ENCODE data around the gene ZFY.

ZFY gene

DNA sequence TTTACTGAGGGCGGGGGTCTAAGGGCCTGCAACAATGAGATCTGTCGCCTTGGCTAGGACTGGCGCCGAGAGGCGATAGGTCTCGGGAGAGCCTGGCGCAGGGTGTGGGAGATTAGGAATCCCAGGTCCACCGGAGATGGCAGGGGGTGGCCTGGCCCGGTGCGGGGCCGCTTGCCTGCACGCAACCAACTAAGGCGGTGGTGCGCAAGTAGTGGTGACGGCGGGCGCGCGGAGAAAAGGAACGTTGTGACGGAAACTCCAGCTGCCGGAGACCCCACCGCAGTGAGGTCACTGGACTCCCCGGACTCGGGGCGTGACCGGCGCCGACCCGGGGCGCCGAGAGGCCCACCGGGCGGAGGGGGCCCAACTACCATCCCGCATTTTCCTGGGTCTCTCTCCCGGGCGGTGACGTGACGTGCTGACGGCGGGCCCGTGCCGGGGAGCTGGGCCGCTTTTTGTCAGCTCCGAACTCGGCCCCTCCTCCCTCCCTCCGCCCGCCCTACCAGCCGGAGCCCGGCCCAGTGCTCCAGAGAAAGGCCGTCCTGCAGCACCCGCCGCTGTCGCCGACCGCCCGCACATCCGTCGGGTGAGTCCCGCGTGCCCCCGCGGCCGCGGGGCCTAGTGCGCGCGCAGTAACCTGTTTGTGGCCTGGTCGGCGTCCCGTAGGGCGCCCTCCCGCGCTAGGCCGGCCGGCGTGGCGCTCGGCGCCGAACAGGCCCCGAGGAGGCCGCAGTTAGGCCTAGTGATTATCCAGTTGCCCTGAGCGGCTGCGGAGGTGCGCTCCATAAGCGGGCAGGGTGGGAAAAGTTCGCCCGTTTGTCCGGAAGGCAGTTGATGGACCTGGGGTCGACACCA lies at the start of gene ZFY:
TSS of gene ZFY (plus strand) at position 521 of the 855 bp plus-strand sequence. CDS start 18,556 bp downstream, outside the sequence.
- peak in 1 of 2 donors; percentile 75 for DNase-seq

DNA sequence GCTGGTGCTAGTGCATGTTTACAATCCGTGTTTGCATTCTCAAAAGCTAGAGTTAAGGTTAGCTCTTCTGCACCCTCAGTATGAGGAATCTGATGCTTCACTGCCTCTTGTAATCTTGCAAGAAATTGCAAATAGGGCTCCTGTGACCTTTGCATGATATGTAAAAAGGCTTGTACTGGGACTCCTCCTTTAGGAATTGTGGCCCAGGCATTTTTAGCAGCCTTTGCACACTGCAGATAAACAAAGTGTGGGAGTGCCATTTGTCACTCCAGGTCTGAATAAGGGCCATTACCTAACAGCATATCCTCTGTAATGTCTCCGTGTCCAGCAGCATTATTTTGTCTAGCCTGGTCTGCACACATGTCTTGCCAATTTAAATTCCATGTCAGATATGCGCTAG lies 49.3 kb upstream of the ZFY start:
- no peak for DNase-seq

DNA sequence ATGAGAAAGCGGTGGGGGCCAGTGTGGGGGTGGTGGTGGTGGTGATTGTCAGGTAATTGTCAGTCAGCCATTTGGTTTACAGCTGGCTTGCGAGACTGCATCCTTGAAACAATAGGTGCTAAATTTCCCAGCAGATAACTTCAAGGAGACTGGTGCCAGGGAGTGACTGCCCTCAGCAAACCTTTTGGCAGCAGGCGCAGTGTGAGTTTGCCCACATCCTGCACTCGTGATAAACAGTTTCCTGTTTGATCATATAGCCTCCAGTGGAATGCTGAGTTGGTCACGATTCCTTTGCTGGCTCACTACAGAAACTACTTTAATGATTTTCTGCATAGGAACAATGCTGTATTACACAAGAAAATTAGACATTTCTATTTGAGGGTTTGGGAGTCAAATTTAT lies 47.8 kb upstream of the ZFY start:
- DNase-seq: peak in 1 of 2 donors; percentile 19

DNA sequence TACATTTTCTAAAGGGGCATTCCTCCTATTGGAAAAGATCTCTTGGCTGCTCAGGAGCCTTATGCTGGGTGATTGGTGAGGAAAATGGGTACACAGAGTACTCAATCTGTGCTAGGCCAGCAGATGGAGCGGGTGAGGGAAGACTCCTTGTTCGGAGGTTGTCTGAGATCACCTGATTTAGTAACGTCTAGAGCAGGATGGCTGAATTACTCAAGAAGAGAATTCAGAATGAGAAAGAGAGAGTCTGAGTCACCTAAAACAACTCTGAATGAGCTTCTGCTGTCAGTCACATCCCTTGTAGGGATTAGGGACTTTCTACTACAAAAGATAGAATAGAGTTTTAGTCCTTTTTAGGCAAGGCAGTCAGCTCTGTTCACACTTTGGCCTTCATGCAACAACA lies 47.2 kb upstream of the ZFY start:
- DNase-seq: no peak

DNA sequence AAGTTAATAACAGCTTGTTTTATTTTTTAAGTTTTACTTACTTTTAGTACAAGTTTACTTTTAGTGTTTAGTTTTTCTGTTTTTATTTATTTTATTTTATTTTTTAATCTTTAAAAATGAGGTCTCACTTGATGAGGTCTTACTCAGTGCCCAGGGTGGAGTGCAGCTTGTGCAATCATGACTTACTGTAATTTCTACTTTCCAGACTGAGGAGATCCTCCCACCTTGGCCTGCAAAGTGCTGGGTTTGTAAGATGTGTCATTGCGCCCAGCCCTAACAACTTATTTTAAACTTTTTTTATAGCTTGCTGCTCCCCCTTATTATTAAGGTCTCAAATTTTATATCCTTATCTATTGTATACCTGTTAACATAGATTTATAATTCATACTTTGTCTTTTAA lies 41.7 kb upstream of the ZFY start:
- no peak for DNase-seq

DNA sequence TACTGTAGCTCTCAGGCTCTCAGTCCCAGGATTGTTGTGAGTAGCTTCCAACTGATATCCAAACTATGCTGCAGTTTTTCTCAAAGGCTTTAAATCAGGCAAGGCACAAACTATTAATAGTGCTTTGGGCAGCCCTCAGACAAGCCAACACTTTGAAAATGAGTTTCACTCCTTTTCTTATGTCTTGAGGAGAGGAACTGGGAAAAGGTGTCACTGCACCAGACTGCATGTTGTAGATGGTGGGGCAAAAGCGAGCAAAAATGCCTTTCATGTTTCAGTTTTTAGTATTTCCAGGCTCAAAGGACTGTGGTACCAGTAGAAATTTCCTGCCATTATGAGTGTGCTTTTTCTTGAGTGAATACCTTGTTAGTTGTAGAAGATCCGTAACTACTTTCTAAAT lies 39.1 kb upstream of the ZFY start:
- no peak for DNase-seq

DNA sequence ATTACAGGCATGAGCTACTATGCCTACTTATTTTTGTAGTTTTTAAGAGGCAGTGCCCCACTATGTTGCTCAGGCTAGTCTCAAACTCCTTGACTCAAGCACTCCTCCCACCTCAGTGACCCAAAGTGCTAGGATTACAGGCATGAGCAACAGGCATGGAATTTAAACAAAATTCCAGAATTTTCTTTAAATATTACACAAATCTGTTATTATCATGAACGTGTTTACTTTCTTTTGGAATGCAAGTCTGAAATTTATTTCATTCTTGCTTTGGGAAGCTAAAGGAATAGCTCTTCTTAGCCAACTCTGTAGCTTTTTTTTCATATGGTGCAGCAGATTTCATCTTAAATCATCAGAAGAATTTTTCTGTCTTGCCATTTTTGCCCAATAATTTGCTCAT lies 27.8 kb upstream of the ZFY start:
- no peak for DNase-seq

DNA sequence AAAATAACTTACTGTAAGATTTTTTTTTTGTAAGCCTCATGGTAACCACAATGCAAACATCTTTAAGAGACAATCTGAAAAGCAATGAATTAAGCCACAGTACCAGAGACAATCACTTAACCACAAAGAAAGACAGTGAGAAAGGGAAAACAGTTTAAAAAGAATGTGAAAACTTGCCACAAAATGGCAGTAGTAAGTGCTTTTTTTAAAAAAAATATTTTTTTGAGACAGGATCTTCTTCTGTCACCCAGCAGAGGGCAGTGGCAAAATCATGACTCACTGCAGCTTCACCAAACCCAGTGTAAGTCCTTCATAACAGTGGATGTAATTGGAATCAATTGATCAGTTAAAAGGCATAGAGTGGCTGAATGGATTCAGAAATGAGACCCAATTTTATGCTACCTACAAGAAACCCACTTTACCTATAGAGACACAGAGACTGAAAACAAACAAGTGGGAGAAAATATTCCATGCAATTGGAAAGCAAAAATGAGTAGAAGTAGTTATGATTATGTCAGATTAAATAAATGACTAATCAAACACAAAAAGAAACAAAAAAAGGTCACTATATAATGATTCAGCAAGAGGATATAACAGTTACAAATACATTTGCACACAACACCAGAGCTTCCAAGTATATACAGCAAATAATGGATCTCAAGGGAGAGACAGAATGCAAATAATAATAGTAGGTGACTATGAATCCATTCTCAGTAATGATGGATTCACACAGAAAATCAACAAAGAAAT lies 21.9 kb upstream of the ZFY start:
- peak in 1 of 2 donors; percentile 53 for DNase-seq

DNA sequence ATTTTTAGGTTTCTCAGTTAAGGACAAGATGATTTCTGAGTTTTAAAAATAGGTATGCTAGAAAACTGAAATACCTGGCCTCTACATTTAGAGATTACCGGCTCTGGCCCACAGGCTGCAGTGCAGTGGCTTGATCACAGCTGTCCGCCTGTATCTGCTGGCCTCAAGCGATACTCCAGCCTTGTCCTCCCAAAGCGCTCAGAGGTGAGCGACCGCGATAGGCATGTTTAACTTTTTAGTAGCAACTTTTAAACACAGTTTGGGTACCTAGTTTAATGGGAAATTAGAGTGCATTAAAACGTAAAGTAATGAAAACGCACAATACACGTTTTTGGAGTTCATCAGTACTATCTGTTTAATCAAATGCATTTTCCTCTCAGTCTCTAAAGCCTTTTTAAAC lies 1.1 kb upstream of the ZFY start:
- DNase-seq: no peak

DNA sequence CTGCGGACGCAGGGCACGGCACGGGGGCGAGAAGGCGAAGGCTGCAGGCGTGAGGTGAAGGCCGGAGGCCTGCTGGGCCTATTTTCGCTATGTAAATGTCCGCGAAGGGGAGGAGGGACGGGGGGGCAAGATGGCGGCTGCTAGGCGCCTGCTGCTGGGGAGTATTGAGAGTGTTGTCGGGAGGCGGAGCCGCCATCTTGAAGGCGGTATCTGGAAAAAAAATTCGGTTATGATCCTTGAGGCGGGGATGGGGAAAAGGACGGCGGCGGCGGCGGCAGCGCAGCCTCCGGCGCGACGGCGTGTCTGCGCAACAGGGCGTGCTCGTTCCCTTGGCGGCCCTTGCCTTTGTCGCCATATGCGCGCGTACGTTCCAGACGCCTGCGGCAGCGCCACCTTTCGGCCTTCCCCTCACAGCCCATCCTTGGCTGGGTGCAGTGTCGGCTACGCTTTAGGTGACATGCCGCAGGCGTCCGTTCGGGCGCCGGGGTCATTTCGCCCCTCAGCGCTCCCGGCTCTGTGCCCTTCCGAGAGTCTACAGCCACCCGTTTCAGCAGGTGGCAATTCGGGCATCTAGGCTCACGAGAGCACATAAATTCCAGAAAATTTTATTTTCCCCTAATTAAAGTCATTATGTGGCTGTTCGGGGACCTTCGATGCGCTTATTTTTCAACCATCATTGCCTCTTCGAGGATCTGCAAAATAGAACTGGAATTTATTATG lies 695 bp downstream of the ZFY start:
- peak in 1 of 2 donors; percentile 86 for DNase-seq

DNA sequence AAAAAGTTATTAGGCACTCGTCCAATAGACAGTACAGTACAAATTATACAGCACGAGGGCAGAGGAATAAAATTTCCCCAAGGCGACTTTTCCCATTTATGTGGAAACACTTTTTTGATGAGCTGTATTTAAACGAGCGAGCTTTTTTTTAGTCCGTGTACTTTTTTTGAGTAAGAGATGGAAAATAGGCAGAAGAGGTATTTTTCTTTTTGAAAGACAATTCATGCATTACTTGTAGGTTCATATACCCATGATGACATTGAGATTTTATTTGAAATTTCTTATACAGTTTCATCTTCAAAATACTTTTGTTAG lies 1.2 kb downstream of the ZFY start:
- DNase-seq: no peak

DNA sequence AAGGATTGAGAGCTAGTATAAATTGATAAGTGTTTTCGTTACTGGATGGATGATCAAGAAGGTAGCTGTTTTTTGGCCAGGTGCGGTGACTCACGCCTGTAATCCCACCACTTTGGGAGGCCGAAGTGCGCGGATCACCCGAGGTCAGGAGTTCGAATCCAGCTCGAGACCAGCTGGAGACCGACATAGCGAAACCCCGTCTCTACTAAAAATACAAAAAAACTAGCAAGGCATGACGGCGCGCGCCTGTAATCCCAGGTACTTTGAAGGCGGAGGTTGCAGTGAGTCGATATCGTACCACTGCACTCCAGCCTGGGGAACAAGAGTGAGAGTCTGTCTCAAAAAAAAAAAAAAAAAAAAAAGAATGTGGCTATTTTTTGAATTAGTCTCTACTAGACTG lies 2.0 kb downstream of the ZFY start:
- DNase-seq: no peak

DNA sequence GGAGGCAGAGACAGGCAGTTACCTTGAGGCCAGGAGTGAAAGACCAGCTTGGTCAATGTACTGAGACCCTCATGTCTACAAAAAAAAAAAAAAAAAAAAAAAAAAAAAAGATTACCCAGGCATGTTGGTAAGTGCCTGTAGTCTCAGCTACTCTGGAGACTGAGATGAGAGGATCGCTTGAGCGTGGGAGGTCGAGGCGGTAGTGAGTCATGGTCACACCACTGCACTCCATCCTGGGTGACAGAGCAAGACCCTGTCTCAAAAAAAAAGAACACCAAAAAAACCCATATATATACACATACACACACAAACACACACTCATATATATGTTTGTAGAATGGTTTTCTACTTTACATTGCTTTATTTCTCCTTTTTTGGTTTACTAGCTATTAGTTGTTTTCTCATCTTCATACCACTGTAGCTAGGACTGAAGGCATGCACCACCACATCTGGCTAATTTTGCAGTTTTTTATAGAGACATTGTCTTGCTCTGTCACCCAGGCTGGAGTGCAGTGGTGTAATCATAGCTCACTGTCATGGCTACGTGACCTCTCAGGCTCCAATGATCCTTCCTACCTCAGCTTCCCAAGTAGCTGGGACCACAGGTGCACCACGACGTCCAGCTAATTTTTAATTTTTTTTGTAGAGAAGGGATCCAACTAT lies 14.5 kb downstream of the ZFY start:
- no peak for DNase-seq

DNA sequence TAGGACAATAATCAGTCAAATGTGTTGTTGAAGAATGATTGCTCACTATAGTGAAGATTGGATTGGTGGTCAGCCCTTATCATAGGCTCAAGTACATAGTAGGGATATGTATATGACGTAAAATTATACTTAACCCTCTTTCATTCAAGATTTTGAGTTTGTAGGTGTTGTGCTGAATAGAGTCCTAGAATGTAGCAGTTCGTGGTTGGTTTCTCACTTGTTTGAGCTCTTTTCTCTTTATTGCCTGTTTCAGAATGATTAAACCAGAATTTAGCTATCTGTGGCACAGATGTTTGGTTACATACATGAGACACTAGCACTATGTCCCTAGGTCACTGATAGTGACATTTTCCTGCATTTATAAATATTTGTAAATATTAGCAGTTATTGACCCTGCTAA lies 15.5 kb downstream of the ZFY start:
- no peak for DNase-seq

DNA sequence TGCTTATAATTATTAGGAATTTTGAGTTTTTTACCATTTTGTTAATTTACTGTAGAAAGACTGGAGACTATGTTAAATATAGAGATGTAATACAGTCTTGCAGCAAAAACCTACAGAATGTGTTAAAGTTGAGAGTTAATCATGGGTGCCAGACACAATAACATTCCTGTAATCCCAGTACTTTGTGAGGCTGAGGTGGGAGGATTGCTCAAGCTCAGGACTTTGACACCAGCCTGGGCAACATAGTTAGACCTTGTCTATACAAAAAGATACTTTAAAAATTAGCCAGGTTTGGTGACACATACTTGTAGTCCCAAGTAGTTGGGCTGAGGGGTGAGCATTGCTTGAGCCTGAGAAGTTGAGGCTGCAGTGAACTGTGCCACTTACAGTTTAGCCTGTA lies 17.7 kb downstream of the ZFY start:
- DNase-seq: no peak

DNA sequence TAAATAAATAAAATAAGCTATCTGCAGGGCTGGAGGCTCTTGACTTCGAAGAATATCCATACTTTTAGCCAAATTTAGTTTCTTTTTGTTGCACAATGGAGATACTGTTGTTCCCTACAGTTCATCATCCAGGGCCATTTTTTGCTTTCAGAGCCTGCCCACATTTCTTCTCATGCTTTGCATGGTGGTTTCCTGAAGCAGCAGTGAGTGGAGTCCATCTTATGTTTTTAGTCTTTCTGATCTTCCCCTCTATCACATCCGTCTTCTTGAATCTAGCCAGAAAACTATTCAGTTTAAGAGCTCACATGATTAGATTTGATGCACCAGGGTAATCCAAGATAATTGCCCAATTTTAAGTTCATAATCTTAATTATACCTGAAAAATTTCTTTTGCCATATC lies 19.6 kb downstream of the ZFY start:
- no peak for DNase-seq

DNA sequence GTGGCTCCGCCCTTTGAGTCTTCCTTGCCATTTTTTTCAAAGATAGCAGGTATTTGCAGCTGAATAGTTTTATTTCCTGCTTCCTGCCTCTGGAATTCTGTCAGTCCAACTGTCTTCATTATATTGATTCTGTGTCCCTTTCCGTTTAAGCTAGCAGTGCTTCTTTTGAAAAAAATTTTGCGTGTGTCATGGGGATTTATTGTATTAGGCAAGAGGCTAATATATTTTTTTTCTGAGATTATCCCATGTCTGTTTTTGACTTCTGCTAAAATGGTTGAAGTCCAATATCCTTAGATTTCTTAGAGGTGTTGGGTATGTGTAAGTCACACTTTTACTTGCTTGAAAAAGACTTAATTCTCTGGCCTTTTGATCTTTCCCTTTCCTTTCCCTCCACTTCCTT lies 20.4 kb downstream of the ZFY start:
- DNase-seq: no peak

DNA sequence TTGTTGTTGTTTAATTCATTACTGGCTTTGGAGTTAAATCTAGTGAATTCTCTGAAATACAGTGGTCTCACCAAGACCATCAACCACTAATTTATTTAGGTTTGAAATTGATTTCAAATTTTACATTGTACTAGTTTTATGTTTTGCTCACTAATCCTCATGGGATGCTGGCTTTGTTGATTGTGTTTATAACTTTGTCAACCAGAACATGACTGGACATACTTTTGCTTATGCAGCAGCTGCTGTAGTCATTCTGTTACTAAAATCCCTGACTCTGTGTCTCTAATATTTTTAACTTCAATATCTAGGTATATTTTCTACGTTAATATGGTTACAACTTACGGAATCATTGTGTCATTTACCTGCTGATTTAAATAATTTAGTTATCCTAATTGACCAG lies 26.9 kb downstream of the ZFY start:
- DNase-seq: no peak

DNA sequence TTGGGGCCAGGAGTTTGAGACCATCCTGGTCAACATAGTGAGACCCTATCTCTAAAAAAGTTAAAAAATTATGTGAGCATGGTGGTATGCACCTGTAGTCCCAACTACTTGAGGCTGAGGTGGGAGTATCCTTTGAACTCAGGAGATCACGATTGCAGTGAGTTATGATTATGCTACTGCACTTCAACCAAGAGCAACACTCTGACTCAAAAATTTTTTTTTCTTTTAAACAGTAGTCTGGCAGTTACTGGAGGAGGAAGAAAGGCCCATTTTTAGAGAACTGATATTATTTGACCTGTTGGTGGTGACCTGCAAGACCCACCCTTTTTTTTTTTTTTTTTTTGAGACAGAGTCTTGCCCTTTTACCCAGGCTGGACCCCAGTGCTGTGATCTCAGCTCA lies 29.6 kb downstream of the ZFY start:
- DNase-seq: no peak

DNA sequence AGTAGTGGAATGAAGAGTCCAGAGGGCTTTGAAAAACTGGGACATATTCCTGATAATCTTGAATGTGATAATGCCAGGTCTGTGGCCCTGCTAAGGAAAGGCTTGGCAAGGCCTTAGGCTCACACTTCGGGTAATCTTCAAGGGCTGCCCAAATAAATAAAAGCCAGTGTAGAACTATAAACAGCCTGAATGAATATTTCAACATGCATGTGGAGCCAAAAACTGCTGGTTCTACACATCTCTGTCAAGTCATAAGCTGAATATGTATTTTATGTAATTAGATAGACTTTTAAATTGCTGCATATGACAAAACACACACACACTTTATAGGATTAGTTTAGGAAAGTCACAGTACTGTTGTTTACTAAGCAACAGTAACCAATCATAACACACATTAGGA lies 30.4 kb downstream of the ZFY start:
- DNase-seq: no peak

DNA sequence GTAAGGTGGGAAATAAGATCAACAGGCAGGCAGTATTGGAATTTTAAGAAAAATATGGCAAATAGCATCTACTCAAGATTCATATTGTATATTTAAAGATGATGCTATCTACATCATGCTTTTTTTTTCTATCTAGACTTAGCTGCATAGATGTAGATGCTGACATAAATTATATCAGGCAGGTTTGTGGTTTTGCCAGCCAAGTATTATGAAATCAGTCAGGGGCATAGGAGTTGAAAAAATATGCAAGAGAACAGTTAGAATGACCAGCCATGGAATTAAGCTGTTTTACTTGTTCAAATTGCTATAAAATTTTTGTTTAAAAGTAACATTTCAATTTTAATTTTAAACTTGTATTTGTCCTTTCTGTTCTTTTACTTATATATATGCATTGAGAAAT lies 34.4 kb downstream of the ZFY start:
- DNase-seq: no peak

DNA sequence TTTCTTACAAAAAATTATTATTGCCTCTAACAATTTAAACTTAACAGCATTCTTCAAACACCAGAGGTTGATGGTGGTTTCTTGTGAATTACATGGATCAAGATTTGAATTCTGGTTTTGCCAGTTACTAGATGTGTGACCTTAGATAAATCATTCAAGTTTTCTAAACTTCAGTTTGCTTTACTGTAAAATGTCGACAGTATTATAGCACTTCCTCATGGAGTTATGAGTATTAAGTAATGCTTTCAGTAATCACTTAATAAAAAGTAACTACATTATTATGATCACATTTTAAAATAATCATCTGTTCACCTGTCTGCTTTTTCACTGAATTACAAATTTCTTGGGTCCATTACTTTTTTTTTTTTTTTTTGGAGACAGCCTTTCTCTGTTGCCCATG lies 37.5 kb downstream of the ZFY start:
- DNase-seq: no peak

DNA sequence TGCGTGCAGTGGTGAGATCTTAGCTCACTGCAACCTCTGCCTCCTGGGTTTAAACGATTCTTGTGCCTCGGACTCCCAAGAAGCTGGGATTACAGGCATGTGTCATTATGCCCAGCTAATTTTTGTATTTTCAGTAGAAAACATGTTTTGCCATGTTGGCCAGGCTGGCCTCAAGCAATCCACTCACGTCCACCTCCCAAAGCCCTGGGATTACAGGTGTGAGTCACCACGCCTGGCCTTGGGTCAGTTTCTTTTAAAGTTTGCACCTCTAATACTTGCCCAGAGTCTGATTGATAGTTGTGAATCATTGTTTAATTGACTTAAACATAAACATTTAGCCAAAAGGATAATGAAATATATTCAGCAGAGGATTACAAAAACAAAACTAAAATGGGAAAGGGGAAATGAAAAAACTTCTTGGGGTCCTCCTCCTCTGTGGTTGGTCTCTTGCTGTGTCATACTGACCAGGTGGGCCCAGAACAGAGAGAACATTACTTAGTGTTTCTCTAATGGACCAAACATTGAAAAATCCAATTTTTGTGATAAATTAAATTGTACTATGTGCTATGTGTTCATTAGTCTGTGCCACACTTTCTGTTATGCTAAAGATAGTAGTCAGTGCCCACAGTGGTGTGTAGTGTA lies 38.0 kb downstream of the ZFY start:
- no peak for DNase-seq

All from CD4-positive, alpha-beta T cell treated with Interleukin-1 beta for 1 hour (primary cell).